Measurements from ENCODE around the gene DNAH9. TPM values are rescaled to one million over a fixed set of nuclear protein-coding genes. Genes with fewer than 3 reads are reported as not detected.

DNAH9 gene
- total RNA-seq, 1 experiment from 2014 or later: 0.97 TPM

GRCh38 chr17:11578998-11579397 is 19.3 kb upstream of the DNAH9 start:
- Histone ChIP-seq H3K27me3 (ENCODE audit: control insufficient read depth, insufficient read depth, low read length) (no peaks in the 10 kb centered on the region), H3K36me3 (replicated peaks; ENCODE audit: control insufficient read depth, insufficient read depth, low read length) (no peaks in the 10 kb centered on the region), H3K4me3 (ENCODE audit: insufficient read depth, low read depth, low read length) (no peak overlapping the region)
- no peak for DNase-seq

- H3K4me3 ChIP-seq (ENCODE audit: insufficient read depth, low read depth, low read length): no peak overlapping the region
- no peak for DNase-seq
- no peaks in the 10 kb centered on the region for H3K36me3 ChIP-seq (replicated peaks; ENCODE audit: control insufficient read depth, insufficient read depth, low read length)
- H3K27me3 ChIP-seq (ENCODE audit: control insufficient read depth, insufficient read depth, low read length): no peaks in the 10 kb centered on the region
Measured at GRCh38 chr17:11580677-11581076, 17.6 kb upstream of the DNAH9 start.

- no peaks in the 10 kb centered on the region for H3K27me3 ChIP-seq (ENCODE audit: control insufficient read depth, insufficient read depth, low read length)
Measured at GRCh38 chr17:11582217-11582616, 16.1 kb upstream of the DNAH9 start.

GRCh38 chr17:11583306-11583992 is 14.8 kb upstream of the DNAH9 start:
- H3K27me3 ChIP-seq (ENCODE audit: control insufficient read depth, insufficient read depth, low read length): no peaks in the 10 kb centered on the region
- no peak overlapping the region for H3K4me3 ChIP-seq (ENCODE audit: insufficient read depth, low read depth, low read length)
- DNase-seq: no peak

More at GRCh38 chr17:11582217-11582616, 16.1 kb upstream of the DNAH9 start:
- Histone ChIP-seq H3K4me3 (ENCODE audit: insufficient read depth, low read depth, low read length) (no peak overlapping the region), H3K36me3 (replicated peaks; ENCODE audit: control insufficient read depth, insufficient read depth, low read length) (no peaks in the 10 kb centered on the region)
- no peak for DNase-seq

GRCh38 chr17:11589716-11590115 is 8.6 kb upstream of the DNAH9 start:
- DNase-seq: no peak
- H3K36me3 ChIP-seq (replicated peaks; ENCODE audit: control insufficient read depth, insufficient read depth, low read length): no peaks in the 10 kb centered on the region
- H3K4me3 ChIP-seq (ENCODE audit: insufficient read depth, low read depth, low read length): no peak overlapping the region
- H3K27me3 ChIP-seq (ENCODE audit: control insufficient read depth, insufficient read depth, low read length): no peaks in the 10 kb centered on the region

More at GRCh38 chr17:11583306-11583992, 14.8 kb upstream of the DNAH9 start:
- no peaks in the 10 kb centered on the region for H3K36me3 ChIP-seq (replicated peaks; ENCODE audit: control insufficient read depth, insufficient read depth, low read length)

- Histone ChIP-seq H3K36me3 (replicated peaks; ENCODE audit: control insufficient read depth, insufficient read depth, low read length) (no peaks in the 10 kb centered on the region), H3K27me3 (ENCODE audit: control insufficient read depth, insufficient read depth, low read length) (no peaks in the 10 kb centered on the region; the same call in 1 of the 2 replicates), H3K4me3 (ENCODE audit: insufficient read depth, low read depth, low read length) (no peak overlapping the region)
- no peak for DNase-seq
Measured at GRCh38 chr17:11601661-11602060, 3.4 kb downstream of the DNAH9 start.

GRCh38 chr17:11608396-11608795 is 10.1 kb downstream of the DNAH9 start:
- H3K36me3 ChIP-seq (replicated peaks; ENCODE audit: control insufficient read depth, insufficient read depth, low read length): no peaks in the 10 kb centered on the region
- DNase-seq: no peak
- H3K4me3 ChIP-seq (ENCODE audit: insufficient read depth, low read depth, low read length): no peak overlapping the region
- no peaks in the 10 kb centered on the region for H3K27me3 ChIP-seq (ENCODE audit: control insufficient read depth, insufficient read depth, low read length)

- H3K36me3 ChIP-seq (replicated peaks; ENCODE audit: control insufficient read depth, insufficient read depth, low read length): no peaks in the 10 kb centered on the region
- no peak for DNase-seq
- H3K27me3 ChIP-seq (ENCODE audit: control insufficient read depth, insufficient read depth, low read length): no peaks in the 10 kb centered on the region
- H3K4me3 ChIP-seq (ENCODE audit: insufficient read depth, low read depth, low read length): no peak overlapping the region
Measured at GRCh38 chr17:11610999-11611566, 12.8 kb downstream of the DNAH9 start.

- Histone ChIP-seq H3K36me3 (replicated peaks; ENCODE audit: control insufficient read depth, insufficient read depth, low read length) (no peaks in the 10 kb centered on the region), H3K27me3 (ENCODE audit: control insufficient read depth, insufficient read depth, low read length) (no peaks in the 10 kb centered on the region), H3K4me3 (ENCODE audit: insufficient read depth, low read depth, low read length) (no peak overlapping the region)
- no peak for DNase-seq
Measured at GRCh38 chr17:11612956-11613355, 14.7 kb downstream of the DNAH9 start.

GRCh38 chr17:11618861-11619566 is 20.7 kb downstream of the DNAH9 start:
- DNase-seq: no peak
- no peaks in the 10 kb centered on the region for H3K27me3 ChIP-seq (ENCODE audit: control insufficient read depth, insufficient read depth, low read length)
- no peak overlapping the region for H3K4me3 ChIP-seq (ENCODE audit: insufficient read depth, low read depth, low read length)
- H3K36me3 ChIP-seq (replicated peaks; ENCODE audit: control insufficient read depth, insufficient read depth, low read length): no peaks in the 10 kb centered on the region

GRCh38 chr17:11622492-11622891 is 24.2 kb downstream of the DNAH9 start:
- Histone ChIP-seq H3K27me3 (ENCODE audit: control insufficient read depth, insufficient read depth, low read length) (no peaks in the 10 kb centered on the region), H3K36me3 (replicated peaks; ENCODE audit: control insufficient read depth, insufficient read depth, low read length) (no peaks in the 10 kb centered on the region), H3K4me3 (ENCODE audit: insufficient read depth, low read depth, low read length) (no peak overlapping the region)
- no peak for DNase-seq

- H3K4me3 ChIP-seq (ENCODE audit: insufficient read depth, low read depth, low read length): no peak overlapping the region
- H3K36me3 ChIP-seq (replicated peaks; ENCODE audit: control insufficient read depth, insufficient read depth, low read length): no peaks in the 10 kb centered on the region
- no peaks in the 10 kb centered on the region for H3K27me3 ChIP-seq (ENCODE audit: control insufficient read depth, insufficient read depth, low read length)
- DNase-seq: no peak
Measured at GRCh38 chr17:11624976-11625375, 26.7 kb downstream of the DNAH9 start.

GRCh38 chr17:11625878-11626277 is 27.6 kb downstream of the DNAH9 start:
- Histone ChIP-seq H3K36me3 (replicated peaks; ENCODE audit: control insufficient read depth, insufficient read depth, low read length) (no peaks in the 10 kb centered on the region), H3K27me3 (ENCODE audit: control insufficient read depth, insufficient read depth, low read length) (no peaks in the 10 kb centered on the region), H3K4me3 (ENCODE audit: insufficient read depth, low read depth, low read length) (no peak overlapping the region)
- no peak for DNase-seq

- H3K27me3 ChIP-seq (ENCODE audit: control insufficient read depth, insufficient read depth, low read length): no peaks in the 10 kb centered on the region
- no peak overlapping the region for H3K4me3 ChIP-seq (ENCODE audit: insufficient read depth, low read depth, low read length)
- H3K36me3 ChIP-seq (replicated peaks; ENCODE audit: control insufficient read depth, insufficient read depth, low read length): no peaks in the 10 kb centered on the region
- no peak for DNase-seq
Measured at GRCh38 chr17:11627301-11627940, 29.2 kb downstream of the DNAH9 start.

GRCh38 chr17:11628374-11628773 is 30.1 kb downstream of the DNAH9 start:
- Histone ChIP-seq H3K36me3 (replicated peaks; ENCODE audit: control insufficient read depth, insufficient read depth, low read length) (no peaks in the 10 kb centered on the region), H3K4me3 (ENCODE audit: insufficient read depth, low read depth, low read length) (no peak overlapping the region), H3K27me3 (ENCODE audit: control insufficient read depth, insufficient read depth, low read length) (no peaks in the 10 kb centered on the region)
- DNase-seq: peak; percentile 73
